ENCODE results near the gene ATP1A2.

DNA sequence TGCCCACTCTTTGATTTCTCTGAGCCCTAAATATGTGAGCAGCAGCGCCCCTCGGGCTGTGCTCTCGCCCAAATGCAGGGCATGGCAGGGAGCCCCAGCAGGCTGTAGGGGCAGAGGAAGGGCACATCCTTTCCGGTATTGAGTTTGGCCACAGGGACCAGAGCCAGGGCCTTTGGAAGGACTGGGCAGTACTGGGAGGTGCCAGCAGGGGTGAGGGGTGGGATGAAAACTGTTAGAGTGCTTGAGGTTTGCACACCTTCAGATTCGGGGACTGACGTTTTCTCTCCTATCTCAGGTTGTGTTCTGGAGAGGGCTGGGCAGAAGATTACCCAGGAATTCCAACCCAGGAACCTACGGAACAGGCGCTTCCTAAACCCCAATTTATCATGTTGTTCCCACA, 2.2 kb upstream of the ATP1A2 start:
- TF ChIP-seq ZNF677 (tag by site-specific recombination; IDR thresholded peaks at IDR 0.05), result no peak
- TF ChIP-seq, protein P1, sequence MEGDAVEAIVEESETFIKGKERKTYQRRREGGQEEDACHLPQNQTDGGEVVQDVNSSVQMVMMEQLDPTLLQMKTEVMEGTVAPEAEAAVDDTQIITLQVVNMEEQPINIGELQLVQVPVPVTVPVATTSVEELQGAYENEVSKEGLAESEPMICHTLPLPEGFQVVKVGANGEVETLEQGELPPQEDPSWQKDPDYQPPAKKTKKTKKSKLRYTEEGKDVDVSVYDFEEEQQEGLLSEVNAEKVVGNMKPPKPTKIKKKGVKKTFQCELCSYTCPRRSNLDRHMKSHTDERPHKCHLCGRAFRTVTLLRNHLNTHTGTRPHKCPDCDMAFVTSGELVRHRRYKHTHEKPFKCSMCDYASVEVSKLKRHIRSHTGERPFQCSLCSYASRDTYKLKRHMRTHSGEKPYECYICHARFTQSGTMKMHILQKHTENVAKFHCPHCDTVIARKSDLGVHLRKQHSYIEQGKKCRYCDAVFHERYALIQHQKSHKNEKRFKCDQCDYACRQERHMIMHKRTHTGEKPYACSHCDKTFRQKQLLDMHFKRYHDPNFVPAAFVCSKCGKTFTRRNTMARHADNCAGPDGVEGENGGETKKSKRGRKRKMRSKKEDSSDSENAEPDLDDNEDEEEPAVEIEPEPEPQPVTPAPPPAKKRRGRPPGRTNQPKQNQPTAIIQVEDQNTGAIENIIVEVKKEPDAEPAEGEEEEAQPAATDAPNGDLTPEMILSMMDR (tag by site-specific recombination; IDR thresholded peaks at IDR 0.05), result no peak
- no peak for TF ChIP-seq ZNF311 (tag by site-specific recombination; IDR thresholded peaks at IDR 0.05; ENCODE audit: borderline replicate concordance)
- TF ChIP-seq, protein P2, sequence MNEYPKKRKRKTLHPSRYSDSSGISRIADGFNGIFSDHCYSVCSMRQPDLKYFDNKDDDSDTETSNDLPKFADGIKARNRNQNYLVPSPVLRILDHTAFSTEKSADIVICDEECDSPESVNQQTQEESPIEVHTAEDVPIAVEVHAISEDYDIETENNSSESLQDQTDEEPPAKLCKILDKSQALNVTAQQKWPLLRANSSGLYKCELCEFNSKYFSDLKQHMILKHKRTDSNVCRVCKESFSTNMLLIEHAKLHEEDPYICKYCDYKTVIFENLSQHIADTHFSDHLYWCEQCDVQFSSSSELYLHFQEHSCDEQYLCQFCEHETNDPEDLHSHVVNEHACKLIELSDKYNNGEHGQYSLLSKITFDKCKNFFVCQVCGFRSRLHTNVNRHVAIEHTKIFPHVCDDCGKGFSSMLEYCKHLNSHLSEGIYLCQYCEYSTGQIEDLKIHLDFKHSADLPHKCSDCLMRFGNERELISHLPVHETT (tag by site-specific recombination; IDR thresholded peaks at IDR 0.05), result no peak
- no peak for TF ChIP-seq ZNF747 (tag by site-specific recombination; IDR thresholded peaks at IDR 0.05)
- no peak for TF ChIP-seq ZNF707 (tag by site-specific recombination; IDR thresholded peaks at IDR 0.05)
- no peak for TF ChIP-seq ZNF423 (tag by site-specific recombination; IDR thresholded peaks at IDR 0.05)
- TF ChIP-seq, protein P3, sequence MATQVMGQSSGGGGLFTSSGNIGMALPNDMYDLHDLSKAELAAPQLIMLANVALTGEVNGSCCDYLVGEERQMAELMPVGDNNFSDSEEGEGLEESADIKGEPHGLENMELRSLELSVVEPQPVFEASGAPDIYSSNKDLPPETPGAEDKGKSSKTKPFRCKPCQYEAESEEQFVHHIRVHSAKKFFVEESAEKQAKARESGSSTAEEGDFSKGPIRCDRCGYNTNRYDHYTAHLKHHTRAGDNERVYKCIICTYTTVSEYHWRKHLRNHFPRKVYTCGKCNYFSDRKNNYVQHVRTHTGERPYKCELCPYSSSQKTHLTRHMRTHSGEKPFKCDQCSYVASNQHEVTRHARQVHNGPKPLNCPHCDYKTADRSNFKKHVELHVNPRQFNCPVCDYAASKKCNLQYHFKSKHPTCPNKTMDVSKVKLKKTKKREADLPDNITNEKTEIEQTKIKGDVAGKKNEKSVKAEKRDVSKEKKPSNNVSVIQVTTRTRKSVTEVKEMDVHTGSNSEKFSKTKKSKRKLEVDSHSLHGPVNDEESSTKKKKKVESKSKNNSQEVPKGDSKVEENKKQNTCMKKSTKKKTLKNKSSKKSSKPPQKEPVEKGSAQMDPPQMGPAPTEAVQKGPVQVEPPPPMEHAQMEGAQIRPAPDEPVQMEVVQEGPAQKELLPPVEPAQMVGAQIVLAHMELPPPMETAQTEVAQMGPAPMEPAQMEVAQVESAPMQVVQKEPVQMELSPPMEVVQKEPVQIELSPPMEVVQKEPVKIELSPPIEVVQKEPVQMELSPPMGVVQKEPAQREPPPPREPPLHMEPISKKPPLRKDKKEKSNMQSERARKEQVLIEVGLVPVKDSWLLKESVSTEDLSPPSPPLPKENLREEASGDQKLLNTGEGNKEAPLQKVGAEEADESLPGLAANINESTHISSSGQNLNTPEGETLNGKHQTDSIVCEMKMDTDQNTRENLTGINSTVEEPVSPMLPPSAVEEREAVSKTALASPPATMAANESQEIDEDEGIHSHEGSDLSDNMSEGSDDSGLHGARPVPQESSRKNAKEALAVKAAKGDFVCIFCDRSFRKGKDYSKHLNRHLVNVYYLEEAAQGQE (tag by site-specific recombination; IDR thresholded peaks at IDR 0.05), result no peak
- TF ChIP-seq, protein P4, sequence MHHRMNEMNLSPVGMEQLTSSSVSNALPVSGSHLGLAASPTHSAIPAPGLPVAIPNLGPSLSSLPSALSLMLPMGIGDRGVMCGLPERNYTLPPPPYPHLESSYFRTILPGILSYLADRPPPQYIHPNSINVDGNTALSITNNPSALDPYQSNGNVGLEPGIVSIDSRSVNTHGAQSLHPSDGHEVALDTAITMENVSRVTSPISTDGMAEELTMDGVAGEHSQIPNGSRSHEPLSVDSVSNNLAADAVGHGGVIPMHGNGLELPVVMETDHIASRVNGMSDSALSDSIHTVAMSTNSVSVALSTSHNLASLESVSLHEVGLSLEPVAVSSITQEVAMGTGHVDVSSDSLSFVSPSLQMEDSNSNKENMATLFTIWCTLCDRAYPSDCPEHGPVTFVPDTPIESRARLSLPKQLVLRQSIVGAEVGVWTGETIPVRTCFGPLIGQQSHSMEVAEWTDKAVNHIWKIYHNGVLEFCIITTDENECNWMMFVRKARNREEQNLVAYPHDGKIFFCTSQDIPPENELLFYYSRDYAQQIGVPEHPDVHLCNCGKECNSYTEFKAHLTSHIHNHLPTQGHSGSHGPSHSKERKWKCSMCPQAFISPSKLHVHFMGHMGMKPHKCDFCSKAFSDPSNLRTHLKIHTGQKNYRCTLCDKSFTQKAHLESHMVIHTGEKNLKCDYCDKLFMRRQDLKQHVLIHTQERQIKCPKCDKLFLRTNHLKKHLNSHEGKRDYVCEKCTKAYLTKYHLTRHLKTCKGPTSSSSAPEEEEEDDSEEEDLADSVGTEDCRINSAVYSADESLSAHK (tag by site-specific recombination; IDR thresholded peaks at IDR 0.05), result no peak

All from HEK293 (cell line).